Loucy (cell line): Measurements from ENCODE around the gene LLCFC1.

Experiments used
- H2AFZ ChIP-seq: fragments of 200-600 bp; sonication (generic); 2 replicates; pipeline ENCODE4 v1.6.0; 2016; ENCODE audit warnings: antibody characterized with exemption, mild to moderate bottlenecking, low read length, moderate library complexity
- H3F3A ChIP-seq: fragments of 200-600 bp; 2 replicates; pipeline ENCODE4 v1.6.0; 2016; ENCODE audit warnings: antibody characterized with exemption, low read depth, mild to moderate bottlenecking
- H3K27me3 ChIP-seq: fragments of 200-600 bp; sonication (generic); 2 replicates; pipeline ENCODE4 v1.6.1; 2014; ENCODE audit warnings: low read length, mild to moderate bottlenecking; ENCODE audit not compliant: insufficient read depth, poor library complexity, severe bottlenecking
- H3K36me3 ChIP-seq: fragments of 200-600 bp; sonication (generic); 2 replicates; pipeline ENCODE4 v1.6.1; 2016; ENCODE audit warnings: low read length; ENCODE audit not compliant: insufficient read depth
- H3K4me1 ChIP-seq: fragments of 200-600 bp; sonication (generic); 2 replicates; pipeline ENCODE4 v1.5.1; 2014; ENCODE audit warnings: low read length, mild to moderate bottlenecking; ENCODE audit not compliant: insufficient read depth, poor library complexity, severe bottlenecking
- H3K4me2 ChIP-seq: fragments of 200-600 bp; sonication (generic); 2 replicates; pipeline ENCODE4 v1.6.0; 2014; ENCODE audit warnings: antibody characterized with exemption, low read length, low read depth, mild to moderate bottlenecking; ENCODE audit not compliant: poor library complexity, severe bottlenecking
- H3K4me3 ChIP-seq: fragments of 200-600 bp; sonication (generic); 2 replicates; pipeline ENCODE4 v1.5.1; 2014; ENCODE audit warnings: low read length, mild to moderate bottlenecking, mixed read lengths; ENCODE audit not compliant: poor library complexity, severe bottlenecking
- H3K79me2 ChIP-seq: fragments of 200-600 bp; sonication (generic); 2 replicates; pipeline ENCODE4 v1.6.1; 2014; ENCODE audit warnings: low read length; ENCODE audit not compliant: insufficient read depth
- H3K9ac ChIP-seq: fragments of 200-600 bp; sonication (generic); 2 replicates; pipeline ENCODE4 v1.6.0; 2014; ENCODE audit warnings: mild to moderate bottlenecking, low read depth, low read length, moderate library complexity; ENCODE audit not compliant: poor library complexity, severe bottlenecking
- H3K9me2 ChIP-seq: fragments of 200-600 bp; sonication (generic); replicated peaks from 2 replicates; pipeline ENCODE4 v1.6.1; 2016; ENCODE audit warnings: low read depth, low read length, mixed read lengths
- H3K9me3 ChIP-seq: fragments of 200-600 bp; sonication (generic); 2 replicates; pipeline ENCODE4 v1.6.1; 2014; ENCODE audit warnings: mild to moderate bottlenecking, antibody characterized with exemption, low read length, low read depth; ENCODE audit not compliant: insufficient read depth
- H4K20me1 ChIP-seq: fragments of 200-600 bp; sonication (generic); 2 replicates; pipeline ENCODE4 v1.6.0; 2014; ENCODE audit warnings: antibody characterized with exemption, low read length, mild to moderate bottlenecking; ENCODE audit not compliant: insufficient read depth, poor library complexity, severe bottlenecking
- CTCF ChIP-seq: fragments of 200-600 bp; sonication (generic); conservative IDR thresholded peaks from 2 replicates; pipeline ENCODE4 v1.5.1; 2014; ENCODE audit warnings: mild to moderate bottlenecking, antibody characterized with exemption, low read length
- EZH2phosphoT487 ChIP-seq: fragments of 200-600 bp; IDR thresholded peaks from 2 replicates; pipeline ENCODE4 v1.6.1; 2018; ENCODE audit warnings: antibody characterized with exemption, mild to moderate bottlenecking, moderate library complexity, borderline replicate concordance

LLCFC1 gene

GRCh38 chr7:142932386-142933091, 6.7 kb upstream of the LLCFC1 start:
- no peak for TF ChIP-seq CTCF
- H3K36me3 ChIP-seq, result no peaks in the 10 kb centered on the region
- no peak overlapping the region for H3K4me2 ChIP-seq
- no peaks in the 10 kb centered on the region for H3K9me3 ChIP-seq
- no peaks in the 10 kb centered on the region for H3F3A ChIP-seq
- peaks cover 13% of the 10 kb centered on the region for H3K4me1 ChIP-seq
- no peaks in the 10 kb centered on the region for H3K79me2 ChIP-seq
- no peak overlapping the region for H3K4me3 ChIP-seq
- no peaks in the 10 kb centered on the region for H4K20me1 ChIP-seq
- H2AFZ ChIP-seq, result no peak overlapping the region
- H3K9ac ChIP-seq, result no peak overlapping the region
- no peaks in the 10 kb centered on the region for H3K27me3 ChIP-seq
- no peaks in the 10 kb centered on the region for H3K9me2 ChIP-seq

- H3K9me3 ChIP-seq, result no peaks in the 10 kb centered on the region
- H3K27me3 ChIP-seq, result no peaks in the 10 kb centered on the region
- H2AFZ ChIP-seq, result no peak overlapping the region
- H3K36me3 ChIP-seq, result no peaks in the 10 kb centered on the region
- peaks cover 13% of the 10 kb centered on the region for H3K4me1 ChIP-seq
- peak overlapping the region; percentile 1 for H3K4me2 ChIP-seq
- H3F3A ChIP-seq, result no peaks in the 10 kb centered on the region
- H3K79me2 ChIP-seq, result no peaks in the 10 kb centered on the region
- no peak for TF ChIP-seq EZH2phosphoT487
- TF ChIP-seq CTCF, result no peak
- no peak overlapping the region for H3K4me3 ChIP-seq
- no peak overlapping the region for H3K9ac ChIP-seq
- no peaks in the 10 kb centered on the region for H4K20me1 ChIP-seq
- H3K9me2 ChIP-seq, result no peaks in the 10 kb centered on the region
Measured at GRCh38 chr7:142933092-142933475, 6.2 kb upstream of the LLCFC1 start.

- no peak within 1 kb of the TSS for H2AFZ ChIP-seq
- peak within 1 kb of the TSS; percentile 1 for H3K4me2 ChIP-seq
- no peaks in the 10 kb centered on the region for H4K20me1 ChIP-seq
- H3F3A ChIP-seq, result no peaks in the 10 kb centered on the region
- H3K9ac ChIP-seq, result no peak within 1 kb of the TSS
- H3K27me3 ChIP-seq, result no peaks in the 10 kb centered on the region
- H3K4me3 ChIP-seq, result no peak within 1 kb of the TSS
- TF ChIP-seq CTCF, result no peak
- no peak for TF ChIP-seq EZH2phosphoT487
- no peaks in the 10 kb centered on the region for H3K9me2 ChIP-seq
- no peaks in the 10 kb centered on the region for H3K79me2 ChIP-seq
- no peaks in the 10 kb centered on the region for H3K36me3 ChIP-seq
- H3K4me1 ChIP-seq, result peaks cover 13% of the 10 kb centered on the region
- no peaks in the 10 kb centered on the region for H3K9me3 ChIP-seq
Measured at GRCh38 chr7:142933624-142934023, 5.7 kb upstream of the LLCFC1 start, which contains the start of gene TRPV5. TRPV5 (minus strand) TSS chr7:142933746; CDS start chr7:142933459, 287 bp downstream.
